ENCODE measurements around the gene TUBB. TPM values are rescaled to one million over a fixed set of nuclear protein-coding genes. Genes with fewer than 3 reads are reported as not detected.

TUBB gene
- total and polyA plus RNA-seq, 9 of the 15 experiments (the other 6 are each of a cell fraction or from before 2014, with no cell fraction given): 971 to 2,870 (median 1,478) TPM

- TF ChIP-seq BDP1 (IDR thresholded peaks at IDR 0.05; ENCODE audit: insufficient read depth, insufficient read length): no peak
- TF ChIP-seq RBM15 (IDR thresholded peaks at IDR 0.05; ENCODE audit: insufficient read depth, low read length): no peak
- no peak for TF ChIP-seq HDGF (IDR thresholded peaks at IDR 0.05)
- no peak for TF ChIP-seq MAFK (IDR thresholded peaks at IDR 0.05; ENCODE audit: low read length)
- TF ChIP-seq RNF2 (IDR thresholded peaks at IDR 0.05): no peak
- TF ChIP-seq BRD4 (IDR thresholded peaks at IDR 0.05): peak; percentile 77; the same call in 1 of the 2 replicates
- no peak for TF ChIP-seq CREM (IDR thresholded peaks at IDR 0.05; ENCODE audit: low read depth)
- TF ChIP-seq ZBTB8A (IDR thresholded peaks at IDR 0.05; ENCODE audit: partially characterized antibody): no peak
- TF ChIP-seq PTTG1 (tag; IDR thresholded peaks at IDR 0.05; ENCODE audit: low read depth): no peak
- no peak for TF ChIP-seq ZNF133 (CRISPR knock-in tag; IDR thresholded peaks at IDR 0.05)
- no peak for TF ChIP-seq CHD1 (IDR thresholded peaks at IDR 0.05; ENCODE audit: low read length)
- no peak for TF ChIP-seq KLF1 (tag; IDR thresholded peaks at IDR 0.05)
- no peak for TF ChIP-seq FOXJ2 (tag; IDR thresholded peaks at IDR 0.05)
- TF ChIP-seq RBM14 (IDR thresholded peaks at IDR 0.05; ENCODE audit: borderline replicate concordance, insufficient read depth, low read depth, low read length): no peak
- TF ChIP-seq THAP12 (CRISPR knock-in tag; IDR thresholded peaks at IDR 0.05): no peak
- TF ChIP-seq KLF13 (tag; IDR thresholded peaks at IDR 0.05; ENCODE audit: borderline replicate concordance, low read depth): no peak
- 0 out of 2 replicates have a peak, but pooled peaks have one; percentile 12 for TF ChIP-seq ZNF592 (IDR thresholded peaks at IDR 0.05)
- TF ChIP-seq CC2D1A (IDR thresholded peaks at IDR 0.05): no peak
- TF ChIP-seq ZNF561 (CRISPR knock-in tag; conservative IDR thresholded peaks at IDR 0.05): 0 out of 2 replicates have a peak, but pooled peaks have one; percentile 45
- TF ChIP-seq GTF3C2 (IDR thresholded peaks at IDR 0.05; ENCODE audit: borderline replicate concordance, extremely low read depth, insufficient read length): no peak
These were observed 49.8 kb downstream of the TUBB start (continued) for GRCh38 chr6:30769853-30770524.

All from K562 (cell line).